Nephron (organoid): ENCODE results near the gene MYCN.
"Not testable (repeated sequence)": the region's sequence is repeated elsewhere in the genome, so short reads cannot be mapped to it uniquely, and the experiment has no call there.

Experiments used
- H3K27ac Mint-ChIP-seq, 3 experiments: 2 replicates each; pipeline ENCODE4 v1.8.0; 2020; ENCODE audit warnings: mixed read lengths in 3 of 3, mild to moderate bottlenecking in 2 of 3, moderate library complexity in 1 of 3
- H3K27me3 Mint-ChIP-seq: 2 replicates; pipeline ENCODE4 v1.8.0; 2021; ENCODE audit warnings: low read depth, mild to moderate bottlenecking, moderate library complexity, mixed read lengths
- H3K36me3 Mint-ChIP-seq: 2 replicates; pipeline ENCODE4 v1.8.0; 2020; ENCODE audit warnings: low read depth, mixed read lengths
- H3K4me1 Mint-ChIP-seq: 2 replicates; pipeline ENCODE4 v1.8.0; 2020; ENCODE audit warnings: mixed read lengths
- H3K4me3 Mint-ChIP-seq, 3 experiments: 2 replicates each; pipeline ENCODE4 v1.8.0; 2020; ENCODE audit warnings: mild to moderate bottlenecking in 3 of 3, mixed read lengths in 3 of 3, moderate library complexity in 2 of 3
- H3K9me3 Mint-ChIP-seq: 2 replicates; pipeline ENCODE4 v1.8.0; 2020; ENCODE audit warnings: mixed read lengths
- TF ChIP-seq, protein P1 (sequence below), 3 experiments: fragments of 200-600 bp; sonication (generic); IDR thresholded peaks; one replicate each; pipeline ENCODE4 v1.5.0; 2021; ENCODE audit warnings: antibody characterized with exemption in 3 of 3; ENCODE audit not compliant: unreplicated experiment in 3 of 3

The MYCN gene

DNA sequence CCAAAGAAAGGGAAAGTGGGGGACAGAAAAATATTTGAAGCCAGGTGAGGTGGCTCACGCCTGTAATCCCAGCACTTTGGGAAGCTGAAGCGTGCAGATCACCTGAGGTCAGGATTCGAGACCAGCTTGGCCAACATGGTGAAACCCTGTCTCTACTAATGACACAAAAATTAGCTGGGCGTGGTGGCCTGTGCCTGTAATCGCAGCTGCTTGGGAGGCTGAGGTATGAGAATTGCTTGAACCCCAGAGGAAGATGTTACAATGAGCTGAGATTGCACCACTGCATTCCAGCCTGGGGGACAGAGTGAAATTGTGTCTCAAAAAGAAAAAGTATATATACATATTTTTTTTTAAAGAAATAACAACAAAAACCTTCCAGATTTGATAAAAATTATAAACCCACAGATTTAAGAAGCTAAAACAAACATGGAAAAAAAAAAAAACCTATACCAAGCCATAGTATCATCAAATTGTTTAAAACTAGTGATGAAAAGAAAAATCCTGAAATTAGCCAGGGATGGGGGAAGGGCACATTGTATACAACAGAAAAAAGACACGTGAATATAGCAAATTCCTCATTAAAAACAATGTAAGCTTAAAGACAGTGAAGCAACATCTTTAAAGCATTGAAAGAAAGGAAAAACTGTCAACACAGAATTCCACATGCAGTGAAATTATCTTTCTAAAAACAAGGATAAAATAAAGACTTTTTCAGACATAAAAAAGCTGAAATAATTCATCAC lies 40.4 kb upstream of the MYCN start:
- no peak overlapping the region for H3K27ac Mint-ChIP-seq
- no peaks in the 10 kb centered on the region for H3K27me3 Mint-ChIP-seq
- TF ChIP-seq, protein P1, sequence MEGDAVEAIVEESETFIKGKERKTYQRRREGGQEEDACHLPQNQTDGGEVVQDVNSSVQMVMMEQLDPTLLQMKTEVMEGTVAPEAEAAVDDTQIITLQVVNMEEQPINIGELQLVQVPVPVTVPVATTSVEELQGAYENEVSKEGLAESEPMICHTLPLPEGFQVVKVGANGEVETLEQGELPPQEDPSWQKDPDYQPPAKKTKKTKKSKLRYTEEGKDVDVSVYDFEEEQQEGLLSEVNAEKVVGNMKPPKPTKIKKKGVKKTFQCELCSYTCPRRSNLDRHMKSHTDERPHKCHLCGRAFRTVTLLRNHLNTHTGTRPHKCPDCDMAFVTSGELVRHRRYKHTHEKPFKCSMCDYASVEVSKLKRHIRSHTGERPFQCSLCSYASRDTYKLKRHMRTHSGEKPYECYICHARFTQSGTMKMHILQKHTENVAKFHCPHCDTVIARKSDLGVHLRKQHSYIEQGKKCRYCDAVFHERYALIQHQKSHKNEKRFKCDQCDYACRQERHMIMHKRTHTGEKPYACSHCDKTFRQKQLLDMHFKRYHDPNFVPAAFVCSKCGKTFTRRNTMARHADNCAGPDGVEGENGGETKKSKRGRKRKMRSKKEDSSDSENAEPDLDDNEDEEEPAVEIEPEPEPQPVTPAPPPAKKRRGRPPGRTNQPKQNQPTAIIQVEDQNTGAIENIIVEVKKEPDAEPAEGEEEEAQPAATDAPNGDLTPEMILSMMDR (IDR thresholded peaks at IDR 0.05; ENCODE audit: unreplicated experiment in 3 of 3) = no peak
- H3K4me3 Mint-ChIP-seq = no peak overlapping the region
- H3K9me3 Mint-ChIP-seq = peaks cover 45% of the 10 kb centered on the region
- H3K36me3 Mint-ChIP-seq = peaks cover 14% of the 10 kb centered on the region
- H3K4me1 Mint-ChIP-seq = peaks cover 11% of the 10 kb centered on the region

DNA sequence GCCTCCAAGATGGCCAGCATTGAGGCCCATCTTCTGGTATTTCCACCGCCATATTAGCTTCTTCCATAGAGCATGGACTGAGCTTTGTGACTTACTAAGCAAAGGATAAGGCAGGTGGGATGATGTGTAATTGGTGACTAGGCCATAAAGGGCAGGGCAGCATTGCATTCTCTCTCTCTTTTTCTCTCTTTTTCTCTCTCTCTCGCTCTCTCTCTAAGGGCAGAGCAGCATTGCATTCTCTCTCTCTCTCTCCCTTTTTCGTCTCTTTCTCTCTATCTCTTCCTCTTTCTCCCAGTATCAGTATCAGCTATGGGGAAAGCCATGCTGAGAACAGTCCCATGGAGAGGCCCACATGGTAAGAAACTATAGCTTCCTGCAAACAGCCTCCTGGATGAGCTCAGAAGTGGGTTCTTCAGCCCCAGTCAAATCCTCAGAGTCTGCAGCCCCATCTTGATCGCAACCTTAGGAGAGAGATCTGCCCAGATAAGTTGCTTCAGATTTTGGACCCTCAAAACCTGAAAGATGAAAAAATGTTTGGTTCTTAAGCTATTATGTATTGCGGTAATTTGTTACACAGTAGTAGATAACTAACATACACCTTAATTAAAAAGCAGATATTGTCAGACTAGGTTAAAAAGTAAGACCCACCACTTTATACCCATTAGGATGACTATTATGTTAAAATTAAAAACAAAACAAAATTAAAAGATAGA lies 39.1 kb upstream of the MYCN start:
- H3K4me3 Mint-ChIP-seq = no peak overlapping the region
- peaks cover 54% of the 10 kb centered on the region for H3K9me3 Mint-ChIP-seq
- TF ChIP-seq, protein P1 (IDR thresholded peaks at IDR 0.05; ENCODE audit: unreplicated experiment in 3 of 3) = no peak
- H3K36me3 Mint-ChIP-seq = peaks cover 17% of the 10 kb centered on the region
- H3K27ac Mint-ChIP-seq = no peak overlapping the region
- peaks cover 3% of the 10 kb centered on the region for H3K4me1 Mint-ChIP-seq
- no peaks in the 10 kb centered on the region for H3K27me3 Mint-ChIP-seq

GRCh38 chr2:15901808-15902130 lies 38.6 kb upstream of the MYCN start:
- no peaks in the 10 kb centered on the region for H3K4me1 Mint-ChIP-seq
- H3K27me3 Mint-ChIP-seq = no peaks in the 10 kb centered on the region
- H3K9me3 Mint-ChIP-seq = peaks cover 52% of the 10 kb centered on the region
- H3K27ac Mint-ChIP-seq = no peak overlapping the region
- H3K36me3 Mint-ChIP-seq = peaks cover 12% of the 10 kb centered on the region
- TF ChIP-seq, protein P1 (IDR thresholded peaks at IDR 0.05; ENCODE audit: unreplicated experiment in 3 of 3) = no peak
- no peak overlapping the region for H3K4me3 Mint-ChIP-seq

DNA sequence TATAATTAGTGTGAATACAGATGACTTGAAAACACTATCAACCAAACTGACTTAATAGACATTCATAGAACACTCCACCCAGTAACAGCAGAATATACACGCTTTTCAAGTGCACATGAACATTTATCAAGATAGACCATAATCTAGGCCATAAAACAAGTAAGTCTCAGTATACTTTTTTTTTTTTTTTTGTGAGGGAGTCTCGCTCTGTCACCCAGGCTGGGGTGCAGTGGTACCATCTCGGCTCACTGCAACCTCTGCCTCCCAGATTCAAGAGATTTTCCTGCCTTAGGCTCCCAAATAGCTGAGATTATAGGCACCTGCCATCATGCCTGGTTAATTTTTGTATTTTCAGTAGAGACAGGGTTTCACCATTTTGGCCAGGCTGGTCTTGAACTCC lies 36.4 kb upstream of the MYCN start:
- peaks cover 39% of the 10 kb centered on the region for H3K9me3 Mint-ChIP-seq
- not testable (repeated sequence) for H3K27ac Mint-ChIP-seq, H3K36me3 Mint-ChIP-seq, H3K4me1 Mint-ChIP-seq, H3K4me3 Mint-ChIP-seq, H3K27me3 Mint-ChIP-seq

DNA sequence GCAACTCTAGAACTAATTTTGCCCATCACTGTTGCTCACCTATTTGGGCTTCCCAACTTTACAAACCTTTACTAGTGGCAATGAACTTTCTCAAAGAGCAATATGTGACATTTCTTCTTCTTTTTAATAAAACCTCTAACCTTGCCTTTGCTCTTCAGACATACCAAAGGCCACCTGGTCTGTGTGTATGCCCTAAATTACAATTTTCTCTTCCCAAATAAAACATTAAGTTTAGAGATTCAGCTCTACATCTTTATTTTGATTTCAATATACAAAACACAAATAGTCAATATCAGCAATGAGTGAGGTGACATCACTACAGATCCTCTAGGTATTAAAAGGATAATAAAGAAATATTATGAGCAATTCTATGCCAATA lies 35.1 kb upstream of the MYCN start:
- no peak overlapping the region for H3K4me3 Mint-ChIP-seq
- H3K9me3 Mint-ChIP-seq = peaks cover 31% of the 10 kb centered on the region
- no peak overlapping the region for H3K27ac Mint-ChIP-seq
- no peaks in the 10 kb centered on the region for H3K4me1 Mint-ChIP-seq
- TF ChIP-seq, protein P1 (IDR thresholded peaks at IDR 0.05; ENCODE audit: unreplicated experiment in 3 of 3) = no peak
- peaks cover 3% of the 10 kb centered on the region for H3K36me3 Mint-ChIP-seq
- peaks cover 7% of the 10 kb centered on the region for H3K27me3 Mint-ChIP-seq

DNA sequence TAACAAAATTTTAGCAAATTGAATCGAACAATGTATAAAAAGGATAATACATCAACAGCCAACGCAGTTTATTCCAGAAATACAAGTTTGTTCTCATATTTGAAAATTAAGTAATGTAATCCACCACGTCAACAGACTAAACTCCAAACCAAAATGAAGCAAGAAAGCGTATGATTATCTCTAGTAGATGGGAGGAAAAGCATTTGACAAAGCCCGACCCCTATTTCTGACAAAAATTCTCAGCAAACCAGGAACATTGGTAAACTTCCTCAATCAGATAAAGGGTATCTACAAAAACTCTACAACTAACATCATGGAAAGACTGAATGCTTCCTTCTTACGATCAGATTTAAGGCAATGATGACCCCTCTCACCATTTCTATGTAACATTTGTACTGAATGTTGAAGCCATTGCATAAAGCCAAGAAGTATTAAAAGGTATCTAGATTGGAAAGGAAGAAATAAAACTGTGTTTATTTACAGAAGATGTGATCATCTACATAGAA lies 34.3 kb upstream of the MYCN start:
- H3K9me3 Mint-ChIP-seq = peaks cover 26% of the 10 kb centered on the region

More for the DNA sequence above, 34.3 kb upstream of the MYCN start:
- Mint-ChIP-seq H3K27ac (no peak overlapping the region), H3K4me1 (no peaks in the 10 kb centered on the region), H3K4me3 (no peak overlapping the region), H3K27me3 (peaks cover 13% of the 10 kb centered on the region), H3K36me3 (peaks cover 3% of the 10 kb centered on the region)
- TF ChIP-seq, protein P1 (IDR thresholded peaks at IDR 0.05; ENCODE audit: unreplicated experiment in 3 of 3) = no peak
